Rectal smooth muscle tissue (tissue), 1 donor: ENCODE data around the gene CTAGE9.

Source experiments
- H3K27ac ChIP-seq: one replicate; pipeline ENCODE4 v1.7.0; 2013; ENCODE audit warnings: low read depth, low read length, inconsistent platforms
- H3K27me3 ChIP-seq: one replicate; pipeline ENCODE4 v1.7.0; 2013; ENCODE audit warnings: low read length; ENCODE audit not compliant: control insufficient read depth, insufficient read depth
- H3K36me3 ChIP-seq: one replicate; pipeline ENCODE4 v1.7.0; 2013; ENCODE audit warnings: low read length; ENCODE audit not compliant: control insufficient read depth, insufficient read depth
- H3K4me1 ChIP-seq: one replicate; pipeline ENCODE4 v1.7.0; 2013; ENCODE audit warnings: low read length; ENCODE audit not compliant: control insufficient read depth, insufficient read depth
- H3K4me3 ChIP-seq: one replicate; pipeline ENCODE4 v1.7.0; 2013; ENCODE audit warnings: low read length
- H3K9ac ChIP-seq: one replicate; pipeline ENCODE4 v1.7.0; 2013; ENCODE audit warnings: low read length

The CTAGE9 gene

DNA sequence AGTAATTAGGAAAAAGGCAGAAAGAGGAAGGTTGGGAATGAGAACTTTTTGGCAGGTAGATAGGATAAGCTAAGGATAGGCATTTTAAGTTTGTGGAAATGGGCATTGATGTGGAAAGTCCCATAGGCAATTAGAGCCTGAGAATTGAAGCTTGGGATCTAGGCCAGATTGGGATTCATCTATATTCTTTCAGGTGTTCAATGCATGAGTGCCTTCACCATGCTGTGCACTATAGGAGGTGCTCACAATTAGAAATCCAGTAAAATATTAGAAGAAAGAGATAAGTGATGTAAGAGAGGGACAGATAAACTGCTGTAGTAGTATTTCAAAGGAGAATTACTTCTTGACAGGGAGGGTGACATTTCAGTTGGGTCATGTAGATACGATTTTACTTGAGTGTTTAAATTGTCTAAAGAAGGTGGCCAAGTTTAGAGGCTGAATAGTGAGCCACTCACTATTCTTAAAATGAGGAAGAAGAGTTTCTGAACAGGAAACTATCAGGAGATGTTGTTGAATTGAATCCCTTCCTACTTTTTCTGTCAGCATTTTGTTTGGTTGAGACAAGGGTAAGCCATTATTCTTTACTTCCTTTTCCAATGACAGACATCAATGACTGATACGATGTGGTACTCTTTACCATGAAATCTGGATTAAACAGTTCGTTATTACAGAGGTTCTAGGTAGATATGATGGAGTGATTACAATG, 31.0 kb upstream of the CTAGE9 start:
- Histone ChIP-seq H3K36me3 (no peaks in the 10 kb centered on the region), H3K4me1 (no peaks in the 10 kb centered on the region), H3K4me3 (no peak overlapping the region), H3K27me3 (no peaks in the 10 kb centered on the region), H3K9ac (no peak overlapping the region), H3K27ac (no peak overlapping the region)

DNA sequence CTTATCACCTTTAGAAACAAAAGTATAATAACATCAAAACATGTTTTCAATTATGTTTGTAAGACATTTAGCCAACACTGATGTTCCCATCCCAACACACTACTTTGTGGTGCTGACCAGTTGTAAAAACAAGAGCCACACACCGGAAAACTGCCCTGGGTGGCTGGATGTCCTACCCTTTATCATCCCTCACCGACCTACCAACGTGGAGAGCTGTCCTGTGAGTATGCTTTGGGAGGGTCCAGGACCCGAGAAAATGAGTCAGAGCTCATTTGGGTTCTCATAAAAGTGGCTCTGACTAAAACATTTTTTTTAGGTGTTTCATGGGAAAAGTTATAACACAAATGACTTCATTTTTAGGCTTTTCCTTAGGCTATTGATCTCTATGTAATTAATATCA, 29.3 kb upstream of the CTAGE9 start:
- no peak overlapping the region for H3K4me3 ChIP-seq
- H3K27ac ChIP-seq = no peak overlapping the region
- no peak overlapping the region for H3K9ac ChIP-seq
- no peaks in the 10 kb centered on the region for H3K4me1 ChIP-seq
- no peaks in the 10 kb centered on the region for H3K36me3 ChIP-seq
- no peaks in the 10 kb centered on the region for H3K27me3 ChIP-seq

DNA sequence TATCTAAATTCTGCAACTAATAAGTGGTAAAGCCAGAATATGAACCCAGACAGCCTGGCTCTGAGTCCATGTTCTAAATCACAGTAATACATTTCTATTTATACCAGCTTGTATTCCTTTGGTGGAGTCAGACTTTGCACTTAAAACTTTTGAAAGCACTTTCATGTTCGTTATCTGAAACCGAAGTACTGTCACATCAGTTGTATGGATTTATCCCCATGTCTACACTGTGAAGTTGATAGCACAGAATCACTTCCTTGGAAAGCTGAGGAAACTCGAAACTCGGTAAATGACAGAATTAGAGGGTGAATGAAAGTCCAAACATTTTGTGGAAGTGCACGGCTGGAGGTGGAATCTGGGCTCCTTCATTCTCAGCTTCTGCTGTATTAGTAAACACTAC, 28.3 kb upstream of the CTAGE9 start:
- no peaks in the 10 kb centered on the region for H3K27me3 ChIP-seq
- H3K36me3 ChIP-seq = no peaks in the 10 kb centered on the region
- no peak overlapping the region for H3K4me3 ChIP-seq
- H3K9ac ChIP-seq = no peak overlapping the region
- H3K27ac ChIP-seq = no peak overlapping the region
- no peaks in the 10 kb centered on the region for H3K4me1 ChIP-seq

DNA sequence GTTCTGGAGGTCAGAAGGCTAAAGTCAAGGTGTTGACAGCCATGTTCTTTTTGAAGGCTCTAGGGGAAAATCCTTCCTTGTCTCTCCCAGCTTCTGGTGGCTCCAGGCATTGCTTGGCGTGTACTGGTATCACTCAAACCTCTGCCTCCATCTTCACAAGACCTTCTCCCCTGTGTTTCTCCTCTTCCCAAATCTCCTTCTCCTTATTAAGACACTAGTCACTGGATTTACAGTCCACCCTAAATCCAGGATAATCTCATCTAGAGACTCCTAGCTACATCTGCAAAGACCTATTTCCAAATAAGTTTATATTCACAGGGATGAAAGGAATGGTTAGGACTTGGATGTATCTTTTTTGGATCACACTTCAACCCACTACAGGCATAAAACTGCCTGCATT, 26.0 kb upstream of the CTAGE9 start:
- Histone ChIP-seq H3K27ac (no peak overlapping the region), H3K9ac (no peak overlapping the region), H3K4me1 (no peaks in the 10 kb centered on the region), H3K4me3 (no peak overlapping the region), H3K27me3 (no peaks in the 10 kb centered on the region), H3K36me3 (no peaks in the 10 kb centered on the region)

DNA sequence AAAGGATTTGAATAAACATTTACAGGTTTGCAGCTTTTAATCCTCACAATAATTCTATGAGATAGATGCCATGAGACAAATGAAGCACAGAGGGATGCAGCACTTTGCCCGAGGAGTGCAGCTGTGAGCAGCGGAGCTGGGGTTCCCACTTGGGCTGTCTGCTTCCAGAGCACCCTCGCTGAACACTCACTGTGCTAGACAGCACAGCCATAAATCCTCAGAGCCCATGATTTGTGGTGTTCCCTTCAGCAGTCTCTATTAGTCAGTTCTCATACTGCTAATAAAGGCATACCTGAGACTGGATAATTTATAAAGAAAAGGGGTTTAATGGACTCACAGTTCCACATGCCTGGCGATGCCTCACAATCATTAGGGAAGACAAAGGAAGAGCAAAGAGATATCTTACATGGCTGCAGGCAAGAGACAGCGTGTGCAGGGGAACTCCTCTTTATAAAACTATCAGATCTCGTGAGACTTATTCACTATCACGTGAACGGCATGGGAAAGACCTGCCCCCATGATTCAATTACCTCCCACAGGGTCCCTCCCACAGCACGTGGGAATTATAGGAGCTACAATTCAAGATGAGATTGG, 25.3 kb upstream of the CTAGE9 start:
- Histone ChIP-seq H3K27ac (no peak overlapping the region), H3K27me3 (no peaks in the 10 kb centered on the region), H3K36me3 (no peaks in the 10 kb centered on the region), H3K4me3 (no peak overlapping the region), H3K4me1 (no peaks in the 10 kb centered on the region), H3K9ac (no peak overlapping the region)

DNA sequence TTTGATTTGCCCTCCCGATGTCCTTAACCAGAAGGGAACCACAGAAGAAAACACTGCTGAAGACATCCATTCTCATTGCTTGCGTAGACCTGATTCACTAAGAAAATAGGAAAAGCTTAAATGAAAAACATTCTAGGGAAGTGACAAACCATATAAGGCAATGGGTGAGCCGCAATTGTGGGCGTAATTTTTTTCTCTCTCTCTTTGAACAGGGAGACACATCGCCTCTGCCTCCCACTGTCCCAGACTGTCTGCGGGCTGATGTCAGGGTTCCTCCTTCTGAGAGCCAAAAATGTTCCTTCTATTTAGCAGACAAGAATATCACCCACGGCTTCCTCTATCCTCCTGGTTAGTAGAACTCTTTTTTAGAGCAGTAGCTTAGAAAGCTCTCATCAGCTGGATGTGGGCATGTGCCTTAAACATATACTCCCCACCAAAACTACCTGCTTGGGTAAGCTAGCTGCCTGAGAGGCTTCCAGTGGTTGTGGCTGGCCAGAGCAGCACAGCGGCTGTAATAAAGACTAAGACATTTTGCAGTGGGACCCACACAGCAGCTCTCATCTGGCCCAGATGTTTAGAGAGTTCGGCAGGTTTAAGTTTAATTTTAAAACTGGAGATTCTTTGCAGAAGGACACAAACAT, 22.7 kb upstream of the CTAGE9 start:
- H3K9ac ChIP-seq = no peak overlapping the region

DNA sequence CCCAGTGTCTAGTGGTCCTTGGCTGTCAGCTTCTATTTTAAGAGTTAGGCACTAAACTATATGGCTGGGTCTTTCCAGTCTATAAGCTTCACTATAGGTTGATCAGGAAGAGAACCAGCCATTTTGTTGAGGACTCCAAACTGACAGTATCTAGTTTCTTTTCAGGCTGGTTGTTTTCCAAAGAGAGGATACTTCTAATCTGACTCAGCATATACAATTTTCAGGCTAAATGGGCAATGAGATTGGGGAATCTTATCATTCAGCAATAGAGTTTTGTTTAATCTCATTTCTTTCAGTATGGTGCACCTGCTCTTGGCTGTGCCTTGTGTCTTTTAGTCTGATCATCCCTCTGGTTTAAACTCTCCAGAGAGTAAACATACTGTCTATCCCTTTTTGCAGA, 20.4 kb upstream of the CTAGE9 start:
- H3K27ac ChIP-seq = no peak overlapping the region
- H3K4me3 ChIP-seq = no peak overlapping the region
- no peaks in the 10 kb centered on the region for H3K36me3 ChIP-seq
- no peak overlapping the region for H3K9ac ChIP-seq
- H3K27me3 ChIP-seq = no peaks in the 10 kb centered on the region
- no peaks in the 10 kb centered on the region for H3K4me1 ChIP-seq

More for the DNA sequence above, 22.7 kb upstream of the CTAGE9 start:
- H3K4me1 ChIP-seq = no peaks in the 10 kb centered on the region
- H3K27me3 ChIP-seq = no peaks in the 10 kb centered on the region
- H3K4me3 ChIP-seq = no peak overlapping the region
- no peaks in the 10 kb centered on the region for H3K36me3 ChIP-seq
- H3K27ac ChIP-seq = no peak overlapping the region

DNA sequence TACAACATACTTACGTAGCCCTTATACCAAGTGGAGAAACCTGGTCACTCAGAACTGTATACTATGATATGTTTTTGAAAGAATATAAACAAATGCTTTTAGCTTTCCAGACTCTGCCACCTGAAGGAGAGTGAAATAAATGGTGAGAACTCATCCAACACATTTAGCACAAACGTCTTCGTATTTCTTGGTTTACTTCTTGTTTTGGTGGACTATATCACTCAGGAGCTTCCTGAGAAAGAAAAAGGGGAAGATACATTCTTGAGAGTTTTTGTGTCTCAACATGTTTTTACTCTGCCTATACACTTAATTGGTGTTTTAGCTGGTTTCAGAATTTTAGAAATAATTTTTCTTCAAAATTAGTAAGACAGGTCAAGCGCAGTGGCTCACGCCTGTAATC, 19.4 kb upstream of the CTAGE9 start:
- Histone ChIP-seq H3K27me3 (no peaks in the 10 kb centered on the region), H3K36me3 (no peaks in the 10 kb centered on the region), H3K27ac (no peak overlapping the region), H3K9ac (no peak overlapping the region), H3K4me3 (no peak overlapping the region), H3K4me1 (no peaks in the 10 kb centered on the region)

DNA sequence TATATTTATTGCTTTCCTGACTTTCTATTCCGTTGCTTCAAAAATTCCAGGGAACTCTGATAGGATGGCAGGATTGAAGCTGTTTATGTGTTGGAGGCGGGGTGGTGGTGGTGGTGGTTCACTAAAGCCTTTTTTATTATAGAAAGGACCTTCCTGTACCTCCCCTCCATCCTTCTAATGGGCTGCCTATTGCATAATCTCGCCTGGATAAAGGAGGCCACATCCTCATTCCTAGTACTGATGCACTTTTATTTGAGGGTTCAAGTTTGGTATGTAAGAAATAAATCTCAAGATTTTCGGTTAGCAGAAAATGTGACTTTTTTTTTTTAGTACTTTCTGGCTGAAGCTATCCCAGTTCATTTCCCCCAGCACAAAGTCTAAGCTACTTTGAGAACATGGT, 18.7 kb upstream of the CTAGE9 start:
- H3K27ac ChIP-seq = no peak overlapping the region
- H3K9ac ChIP-seq = no peak overlapping the region
- no peaks in the 10 kb centered on the region for H3K4me1 ChIP-seq
- no peaks in the 10 kb centered on the region for H3K36me3 ChIP-seq
- no peaks in the 10 kb centered on the region for H3K27me3 ChIP-seq
- no peak overlapping the region for H3K4me3 ChIP-seq

DNA sequence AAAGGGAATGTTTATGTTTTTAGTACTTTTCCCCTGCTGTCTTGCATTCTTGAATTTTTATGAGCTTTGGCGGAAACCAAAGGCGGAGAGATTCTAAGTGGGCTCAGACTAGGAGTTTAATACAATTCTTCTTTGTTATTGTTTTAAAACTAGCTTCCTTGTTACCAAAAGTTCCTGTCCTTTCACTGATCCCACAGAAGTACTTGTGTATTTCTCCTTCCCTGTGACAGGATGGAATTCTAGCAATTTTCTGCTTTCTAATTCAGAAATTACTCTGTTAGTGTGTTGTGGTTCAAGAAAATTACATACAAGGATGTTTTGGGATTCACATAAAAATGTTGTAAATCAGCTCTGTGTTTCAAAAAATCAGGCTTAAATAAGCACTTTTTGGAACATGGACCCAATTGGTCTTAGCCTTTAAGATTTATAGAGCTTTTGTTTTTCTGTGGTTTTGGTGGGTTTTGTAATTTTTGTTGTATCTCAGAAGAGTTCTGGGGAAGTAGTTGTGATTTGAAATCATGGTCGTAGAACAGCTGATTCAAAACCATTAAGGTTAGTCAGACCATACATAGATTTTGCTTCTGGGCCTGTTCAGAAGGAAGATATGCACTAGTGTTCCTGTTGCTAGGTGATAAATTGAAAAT, 17.6 kb upstream of the CTAGE9 start:
- Histone ChIP-seq H3K4me3 (no peak overlapping the region), H3K27me3 (no peaks in the 10 kb centered on the region), H3K27ac (no peak overlapping the region), H3K36me3 (no peaks in the 10 kb centered on the region), H3K9ac (no peak overlapping the region), H3K4me1 (no peaks in the 10 kb centered on the region)

DNA sequence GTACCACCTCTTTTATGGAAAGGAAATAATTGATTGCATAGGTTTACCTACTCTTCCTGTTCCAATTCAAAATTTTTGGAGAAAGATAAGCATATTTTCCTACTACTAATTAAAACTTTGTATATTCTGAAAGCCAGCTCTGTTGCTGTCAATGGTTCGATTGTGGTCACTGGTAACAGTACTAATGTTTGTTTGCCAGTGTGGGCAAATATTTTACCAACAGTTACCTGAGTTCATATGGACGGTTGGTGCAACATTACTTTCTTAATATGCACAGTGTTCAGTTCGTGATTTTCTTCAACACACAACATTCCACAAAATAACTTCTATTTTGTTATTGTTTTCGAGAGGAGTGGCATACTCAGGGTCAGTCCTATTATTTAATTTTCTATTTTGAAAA, 17.1 kb upstream of the CTAGE9 start:
- no peak overlapping the region for H3K27ac ChIP-seq
- H3K36me3 ChIP-seq = no peaks in the 10 kb centered on the region
- no peaks in the 10 kb centered on the region for H3K27me3 ChIP-seq
- H3K9ac ChIP-seq = no peak overlapping the region
- H3K4me3 ChIP-seq = no peak overlapping the region
- H3K4me1 ChIP-seq = no peaks in the 10 kb centered on the region

DNA sequence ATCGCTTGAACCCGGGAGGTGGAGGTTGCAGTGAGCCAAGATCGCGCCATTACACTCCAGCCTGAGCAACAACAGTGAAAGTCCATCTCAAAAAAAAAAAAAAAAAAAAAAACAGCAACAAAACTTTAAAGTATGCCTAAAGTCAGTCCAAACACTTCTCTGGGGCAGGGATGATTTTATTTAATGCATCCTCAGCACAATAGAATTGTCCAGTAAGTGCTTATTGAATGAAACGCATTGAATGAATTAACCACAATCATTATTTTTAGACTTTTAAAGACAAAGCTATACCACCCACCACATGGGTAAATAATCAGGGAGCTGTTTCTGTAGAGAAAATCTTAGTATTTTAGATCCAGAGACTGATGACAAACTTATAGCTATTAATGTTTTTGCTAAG, 16.6 kb upstream of the CTAGE9 start:
- peaks cover under 1% of the 10 kb centered on the region for H3K36me3 ChIP-seq

More for the DNA sequence above, 16.6 kb upstream of the CTAGE9 start:
- Histone ChIP-seq H3K4me1 (no peaks in the 10 kb centered on the region), H3K27me3 (no peaks in the 10 kb centered on the region), H3K9ac (no peak overlapping the region), H3K4me3 (no peak overlapping the region), H3K27ac (no peak overlapping the region)
